ENCODE measurements around the gene TSSK3. TPM values are rescaled to one million over a fixed set of nuclear protein-coding genes. Genes with fewer than 3 reads are reported as not detected.

The TSSK3 gene
- total and polyA plus RNA-seq, 9 of the 15 experiments (the other 6 are each of a cell fraction or from before 2014, with no cell fraction given) = 0.27 to 2.8 (median 1.9) TPM

DNA sequence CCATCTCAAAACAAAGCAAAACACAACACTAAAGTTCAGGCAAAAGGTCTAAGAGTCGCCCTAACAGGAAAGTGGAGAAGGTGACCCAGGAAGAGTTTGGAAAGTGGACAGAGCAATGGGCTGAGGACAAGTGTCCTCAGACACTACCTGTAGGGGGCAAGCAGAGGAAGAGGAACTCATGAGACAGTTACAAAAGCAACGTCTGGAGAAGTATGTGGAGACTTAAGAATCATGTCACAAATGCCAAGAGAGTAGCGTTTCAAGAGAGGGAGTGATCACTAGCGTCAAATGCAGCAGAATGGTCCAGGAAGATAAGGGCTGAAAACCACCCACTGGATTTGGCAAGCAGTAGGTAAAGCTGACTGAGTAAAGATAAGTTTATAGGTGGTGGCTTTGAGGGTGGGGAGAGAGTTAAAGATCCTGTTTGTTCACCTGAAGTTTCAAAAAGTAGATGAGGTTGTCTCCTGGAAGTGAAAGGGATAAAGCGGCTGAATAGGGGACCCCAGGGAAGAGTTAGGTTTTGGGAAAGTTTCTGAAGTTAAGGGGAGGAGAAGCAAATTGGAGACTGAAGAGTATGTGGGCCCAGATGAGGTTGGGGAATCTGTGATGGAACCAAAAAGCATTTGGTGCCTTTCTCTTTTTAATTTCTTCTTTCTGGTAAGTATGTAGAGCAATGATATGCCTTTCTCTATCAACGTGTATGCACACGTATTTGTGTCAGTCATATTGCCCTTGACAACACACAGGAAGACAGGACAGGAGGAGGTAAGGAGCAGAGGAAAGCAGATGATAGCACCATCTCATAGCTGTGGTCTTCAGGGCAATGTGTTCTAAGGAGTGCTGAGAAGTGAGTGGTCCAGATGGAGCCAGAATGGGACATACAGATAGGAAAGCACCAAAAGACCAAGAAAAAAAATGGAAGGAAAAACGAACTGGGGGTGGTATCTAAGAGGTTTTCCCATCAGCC is 28.8 kb downstream of the TSSK3 start (continued):
- TF ChIP-seq NR1H2 (CRISPR knock-in tag; IDR thresholded peaks at IDR 0.05) (no peak), GABPB2 (CRISPR knock-in tag; conservative IDR thresholded peaks at IDR 0.05) (no peak), NR2C2 (CRISPR knock-in tag; IDR thresholded peaks at IDR 0.05) (peak; percentile 32; the same call in 1 of the 2 replicates), NR2C2 (tag; IDR thresholded peaks at IDR 0.05) (peak; percentile 76), NCOR1 (IDR thresholded peaks at IDR 0.05) (peak; percentile 99), ZBTB8A (IDR thresholded peaks at IDR 0.05; ENCODE audit: partially characterized antibody) (no peak), CREB1 (IDR thresholded peaks at IDR 0.05) (peak; percentile 74), CREB1 (CRISPR knock-in tag; IDR thresholded peaks at IDR 0.05) (peak; percentile 57; the same call in 1 of the 2 replicates), HDAC2 (IDR thresholded peaks at IDR 0.05) (peak; percentile 99), POLR2AphosphoS2 (IDR thresholded peaks at IDR 0.05; ENCODE audit: low read length) (peak; percentile 78; the same call in 1 of the 2 replicates), EHMT2 (IDR thresholded peaks at IDR 0.05) (peak; percentile 90), CBX3 (IDR thresholded peaks at IDR 0.05; ENCODE audit: borderline replicate concordance in 1 of 2, low read length in 2 of 2) (peak in 1 of 2 experiments; percentile 95; a peak in 2 of 3 replicates), DPF2 (IDR thresholded peaks at IDR 0.05) (peak; percentile 100), ZNF146 (CRISPR knock-in tag; IDR thresholded peaks at IDR 0.05; ENCODE audit: unreplicated experiment) (no peak), CBFA2T2 (conservative IDR thresholded peaks at IDR 0.05) (peak; percentile 99), POLR2G (IDR thresholded peaks at IDR 0.05; ENCODE audit: low read depth, low read length) (no peak), SMAD4 (CRISPR knock-in tag; conservative IDR thresholded peaks at IDR 0.05) (peak; percentile 91), NFE2 (IDR thresholded peaks at IDR 0.05; ENCODE audit: low read depth) (peak; percentile 59; the same call in 1 of the 2 replicates)
- TF ChIP-seq, protein P1, sequence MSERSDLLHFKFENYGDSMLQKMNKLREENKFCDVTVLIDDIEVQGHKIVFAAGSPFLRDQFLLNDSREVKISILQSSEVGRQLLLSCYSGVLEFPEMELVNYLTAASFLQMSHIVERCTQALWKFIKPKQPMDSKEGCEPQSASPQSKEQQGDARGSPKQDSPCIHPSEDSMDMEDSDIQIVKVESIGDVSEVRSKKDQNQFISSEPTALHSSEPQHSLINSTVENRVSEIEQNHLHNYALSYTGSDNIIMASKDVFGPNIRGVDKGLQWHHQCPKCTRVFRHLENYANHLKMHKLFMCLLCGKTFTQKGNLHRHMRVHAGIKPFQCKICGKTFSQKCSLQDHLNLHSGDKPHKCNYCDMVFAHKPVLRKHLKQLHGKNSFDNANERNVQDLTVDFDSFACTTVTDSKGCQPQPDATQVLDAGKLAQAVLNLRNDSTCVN (CRISPR knock-in tag; IDR thresholded peaks at IDR 0.05) = no peak
- TF ChIP-seq, protein P2, sequence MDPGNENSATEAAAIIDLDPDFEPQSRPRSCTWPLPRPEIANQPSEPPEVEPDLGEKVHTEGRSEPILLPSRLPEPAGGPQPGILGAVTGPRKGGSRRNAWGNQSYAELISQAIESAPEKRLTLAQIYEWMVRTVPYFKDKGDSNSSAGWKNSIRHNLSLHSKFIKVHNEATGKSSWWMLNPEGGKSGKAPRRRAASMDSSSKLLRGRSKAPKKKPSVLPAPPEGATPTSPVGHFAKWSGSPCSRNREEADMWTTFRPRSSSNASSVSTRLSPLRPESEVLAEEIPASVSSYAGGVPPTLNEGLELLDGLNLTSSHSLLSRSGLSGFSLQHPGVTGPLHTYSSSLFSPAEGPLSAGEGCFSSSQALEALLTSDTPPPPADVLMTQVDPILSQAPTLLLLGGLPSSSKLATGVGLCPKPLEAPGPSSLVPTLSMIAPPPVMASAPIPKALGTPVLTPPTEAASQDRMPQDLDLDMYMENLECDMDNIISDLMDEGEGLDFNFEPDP (CRISPR knock-in tag; IDR thresholded peaks at IDR 0.05) = no peak
- TF ChIP-seq, protein P3, sequence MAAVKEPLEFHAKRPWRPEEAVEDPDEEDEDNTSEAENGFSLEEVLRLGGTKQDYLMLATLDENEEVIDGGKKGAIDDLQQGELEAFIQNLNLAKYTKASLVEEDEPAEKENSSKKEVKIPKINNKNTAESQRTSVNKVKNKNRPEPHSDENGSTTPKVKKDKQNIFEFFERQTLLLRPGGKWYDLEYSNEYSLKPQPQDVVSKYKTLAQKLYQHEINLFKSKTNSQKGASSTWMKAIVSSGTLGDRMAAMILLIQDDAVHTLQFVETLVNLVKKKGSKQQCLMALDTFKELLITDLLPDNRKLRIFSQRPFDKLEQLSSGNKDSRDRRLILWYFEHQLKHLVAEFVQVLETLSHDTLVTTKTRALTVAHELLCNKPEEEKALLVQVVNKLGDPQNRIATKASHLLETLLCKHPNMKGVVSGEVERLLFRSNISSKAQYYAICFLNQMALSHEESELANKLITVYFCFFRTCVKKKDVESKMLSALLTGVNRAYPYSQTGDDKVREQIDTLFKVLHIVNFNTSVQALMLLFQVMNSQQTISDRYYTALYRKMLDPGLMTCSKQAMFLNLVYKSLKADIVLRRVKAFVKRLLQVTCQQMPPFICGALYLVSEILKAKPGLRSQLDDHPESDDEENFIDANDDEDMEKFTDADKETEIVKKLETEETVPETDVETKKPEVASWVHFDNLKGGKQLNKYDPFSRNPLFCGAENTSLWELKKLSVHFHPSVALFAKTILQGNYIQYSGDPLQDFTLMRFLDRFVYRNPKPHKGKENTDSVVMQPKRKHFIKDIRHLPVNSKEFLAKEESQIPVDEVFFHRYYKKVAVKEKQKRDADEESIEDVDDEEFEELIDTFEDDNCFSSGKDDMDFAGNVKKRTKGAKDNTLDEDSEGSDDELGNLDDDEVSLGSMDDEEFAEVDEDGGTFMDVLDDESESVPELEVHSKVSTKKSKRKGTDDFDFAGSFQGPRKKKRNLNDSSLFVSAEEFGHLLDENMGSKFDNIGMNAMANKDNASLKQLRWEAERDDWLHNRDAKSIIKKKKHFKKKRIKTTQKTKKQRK (IDR thresholded peaks at IDR 0.05; ENCODE audit: borderline replicate concordance, low read depth, low read length) = no peak
- TF ChIP-seq, protein P4, sequence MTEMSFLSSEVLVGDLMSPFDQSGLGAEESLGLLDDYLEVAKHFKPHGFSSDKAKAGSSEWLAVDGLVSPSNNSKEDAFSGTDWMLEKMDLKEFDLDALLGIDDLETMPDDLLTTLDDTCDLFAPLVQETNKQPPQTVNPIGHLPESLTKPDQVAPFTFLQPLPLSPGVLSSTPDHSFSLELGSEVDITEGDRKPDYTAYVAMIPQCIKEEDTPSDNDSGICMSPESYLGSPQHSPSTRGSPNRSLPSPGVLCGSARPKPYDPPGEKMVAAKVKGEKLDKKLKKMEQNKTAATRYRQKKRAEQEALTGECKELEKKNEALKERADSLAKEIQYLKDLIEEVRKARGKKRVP (CRISPR knock-in tag; IDR thresholded peaks at IDR 0.05) = no peak
